K562 (cell line): ENCODE results near the gene NCOA4. TPM values are rescaled to one million over a fixed set of nuclear protein-coding genes. Genes with fewer than 3 reads are reported as not detected.

ENCODE experiments used
- CBX1 ChIP-seq: sonication (generic); IDR thresholded peaks from 2 replicates; pipeline ENCODE4 v1.6.1; 2016; ENCODE audit warnings: antibody characterized with exemption, low read depth, mild to moderate bottlenecking
- CBX8 ChIP-seq: fragments of 200-600 bp; sonication (generic); IDR thresholded peaks from 2 replicates; pipeline ENCODE4 v1.6.1; 2012; ENCODE audit warnings: borderline replicate concordance, mixed run types, low read depth, mild to moderate bottlenecking, moderate library complexity, mixed read lengths, low read length, control low read depth, inconsistent platforms; ENCODE audit not compliant: poor library complexity, severe bottlenecking; ENCODE audit errors: extremely low read depth
- CC2D1A ChIP-seq: fragments of 450-650 bp; IDR thresholded peaks from 2 replicates; pipeline ENCODE4 v1.6.1; 2017; ENCODE audit warnings: mild to moderate bottlenecking
- CHD7 ChIP-seq: fragments of 200-600 bp; sonication (generic); IDR thresholded peaks from one replicate; pipeline ENCODE4 v1.6.1; 2012; ENCODE audit warnings: mild to moderate bottlenecking, low read depth, low read length, inconsistent platforms
- CREM ChIP-seq: IDR thresholded peaks from 2 replicates; pipeline ENCODE4 v1.6.1; 2014; ENCODE audit warnings: antibody characterized with exemption, low read depth
- KLF13 ChIP-seq: fragments of 450-650 bp; IDR thresholded peaks from 2 replicates; pipeline ENCODE4 v1.6.1; 2016; ENCODE audit warnings: missing genetic modification characterization, low read depth, mild to moderate bottlenecking, missing compliant biosample characterization, moderate library complexity, borderline replicate concordance
- PKNOX1 ChIP-seq: fragments of 450-650 bp; IDR thresholded peaks from 2 replicates; pipeline ENCODE4 v1.6.1; 2016
- ZBED1 ChIP-seq: IDR thresholded peaks from 2 replicates; pipeline ENCODE4 v1.6.1; 2014
- ZNF780A ChIP-seq: fragments of 250-450 bp; sonication (Bioruptor Pico); IDR thresholded peaks from 2 replicates; pipeline ENCODE4 v1.5.0; 2021; ENCODE audit warnings: mild to moderate bottlenecking
- polyA plus RNA-seq, 8 experiments: library from polyadenylated mRNA; depleted of rRNA in 4 of 8; stranded (reverse) in 5 of 8; unstranded in 3 of 8; fragments of >200 nt; fragmentation: Nextera tagmentation in 2 of 8; fragmentation: Illumina TruSeq in 1 of 8; extraction: Ambion mirVana in 2 of 8; extraction: Trizol in 1 of 8; gene quantifications; 2 replicates each; pipeline versions ENCODE4 v1.2.1 to v1.2.3, GENCODE V29; 2011 to 2014; ENCODE audit warnings: inconsistent platforms in 1 of 8, missing spikeins in 1 of 8
- total RNA-seq, 7 experiments: library from RNA; depleted of rRNA in 6 of 7; stranded (reverse); fragments of >200 nt in 6 of 7; fragmentation: Illumina TruSeq in 2 of 7; extraction: Trizol in 2 of 7; gene quantifications; 2 replicates each; pipeline versions ENCODE4 v1.2.1 to v1.2.3, GENCODE V29; 2011 to 2021; ENCODE audit warnings: low replicate concordance in 1 of 7
- TF ChIP-seq, protein P1 (sequence below): fragments of 450-650 bp; IDR thresholded peaks from 2 replicates; pipeline ENCODE4 v1.6.1; 2017; ENCODE audit warnings: antibody characterized with exemption, mild to moderate bottlenecking

NCOA4 gene
- total and polyA plus RNA-seq, 9 of the 15 experiments (the other 6 are each of a cell fraction or from before 2014, with no cell fraction given): 89.8 to 283 (median 181) TPM

DNA sequence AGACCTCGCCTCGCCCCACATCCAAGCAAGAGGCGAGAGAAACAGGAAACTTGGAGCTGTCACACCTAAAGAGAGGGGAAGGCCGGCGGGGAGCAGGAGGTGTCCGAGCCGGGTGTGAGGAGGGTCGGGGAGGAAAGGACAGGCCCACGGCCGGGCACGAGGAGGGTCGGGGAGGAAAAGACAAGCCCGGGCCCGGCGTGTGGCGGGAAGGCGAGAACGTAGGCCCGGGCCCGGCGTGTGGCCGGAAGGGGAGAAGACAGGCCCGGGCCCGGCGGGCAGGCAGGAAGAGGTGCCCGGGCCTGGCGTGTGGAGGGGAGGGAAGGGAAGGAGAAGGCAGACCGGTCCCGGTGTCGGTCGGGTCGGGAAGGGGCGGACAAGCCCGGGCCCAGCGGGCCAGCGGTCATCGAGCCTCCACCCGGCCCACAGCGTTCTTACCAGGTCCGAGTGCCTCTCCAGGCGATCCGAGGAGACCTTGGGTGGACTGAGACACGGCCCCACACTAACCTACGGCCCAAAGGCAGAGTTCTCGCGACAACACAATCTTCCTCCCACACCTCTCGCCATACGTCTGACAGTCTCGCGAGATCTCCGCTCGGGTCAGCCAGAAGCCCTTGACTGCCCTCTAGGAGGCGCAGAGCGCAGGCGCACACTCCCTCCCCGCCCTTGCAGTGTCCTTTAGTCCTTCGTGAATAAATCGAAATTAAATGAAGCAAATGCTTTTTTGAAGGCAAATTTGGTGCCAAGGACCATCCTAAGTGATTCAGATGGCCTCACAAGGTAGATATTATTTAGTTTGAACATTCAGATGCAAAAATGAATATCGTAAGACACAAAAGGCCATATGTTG is at the start of gene NCOA4 (continued):
- TF ChIP-seq CC2D1A (peak; percentile 82), ZBED1 (peak; percentile 79; the same call in 1 of the 2 replicates), CBX1 (0 out of 2 replicates have a peak, but pooled peaks have one; percentile 48), ZNF780A (CRISPR knock-in tag) (no peak), KLF13 (tag) (peak; percentile 50; the same call in 1 of the 2 replicates), CREM (peak; percentile 83), CBX8 (no peak), CHD7 (no peak), PKNOX1 (peak; percentile 80)
- TF ChIP-seq, protein P1, sequence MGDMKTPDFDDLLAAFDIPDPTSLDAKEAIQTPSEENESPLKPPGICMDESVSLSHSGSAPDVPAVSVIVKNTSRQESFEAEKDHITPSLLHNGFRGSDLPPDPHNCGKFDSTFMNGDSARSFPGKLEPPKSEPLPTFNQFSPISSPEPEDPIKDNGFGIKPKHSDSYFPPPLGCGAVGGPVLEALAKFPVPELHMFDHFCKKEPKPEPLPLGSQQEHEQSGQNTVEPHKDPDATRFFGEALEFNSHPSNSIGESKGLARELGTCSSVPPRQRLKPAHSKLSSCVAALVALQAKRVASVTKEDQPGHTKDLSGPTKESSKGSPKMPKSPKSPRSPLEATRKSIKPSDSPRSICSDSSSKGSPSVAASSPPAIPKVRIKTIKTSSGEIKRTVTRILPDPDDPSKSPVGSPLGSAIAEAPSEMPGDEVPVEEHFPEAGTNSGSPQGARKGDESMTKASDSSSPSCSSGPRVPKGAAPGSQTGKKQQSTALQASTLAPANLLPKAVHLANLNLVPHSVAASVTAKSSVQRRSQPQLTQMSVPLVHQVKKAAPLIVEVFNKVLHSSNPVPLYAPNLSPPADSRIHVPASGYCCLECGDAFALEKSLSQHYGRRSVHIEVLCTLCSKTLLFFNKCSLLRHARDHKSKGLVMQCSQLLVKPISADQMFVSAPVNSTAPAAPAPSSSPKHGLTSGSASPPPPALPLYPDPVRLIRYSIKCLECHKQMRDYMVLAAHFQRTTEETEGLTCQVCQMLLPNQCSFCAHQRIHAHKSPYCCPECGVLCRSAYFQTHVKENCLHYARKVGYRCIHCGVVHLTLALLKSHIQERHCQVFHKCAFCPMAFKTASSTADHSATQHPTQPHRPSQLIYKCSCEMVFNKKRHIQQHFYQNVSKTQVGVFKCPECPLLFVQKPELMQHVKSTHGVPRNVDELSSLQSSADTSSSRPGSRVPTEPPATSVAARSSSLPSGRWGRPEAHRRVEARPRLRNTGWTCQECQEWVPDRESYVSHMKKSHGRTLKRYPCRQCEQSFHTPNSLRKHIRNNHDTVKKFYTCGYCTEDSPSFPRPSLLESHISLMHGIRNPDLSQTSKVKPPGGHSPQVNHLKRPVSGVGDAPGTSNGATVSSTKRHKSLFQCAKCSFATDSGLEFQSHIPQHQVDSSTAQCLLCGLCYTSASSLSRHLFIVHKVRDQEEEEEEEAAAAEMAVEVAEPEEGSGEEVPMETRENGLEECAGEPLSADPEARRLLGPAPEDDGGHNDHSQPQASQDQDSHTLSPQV: peak; percentile 92
